ENCODE data around the gene CYTH1.

CYTH1 gene

GRCh38 chr17:78645421-78646295 is 136.4 kb downstream of the CYTH1 start:
- peak; percentile 74 for DNase-seq

GRCh38 chr17:78644931-78645351 is 137.1 kb downstream of the CYTH1 start:
- no peak for DNase-seq

- no peak for DNase-seq
Measured at GRCh38 chr17:78644224-78644623, 137.8 kb downstream of the CYTH1 start.

GRCh38 chr17:78643326-78643725 is 138.7 kb downstream of the CYTH1 start:
- no peak for DNase-seq

GRCh38 chr17:78642707-78643106 is 139.4 kb downstream of the CYTH1 start:
- no peak for DNase-seq

- no peak for DNase-seq
Measured at GRCh38 chr17:78641666-78642065, 140.4 kb downstream of the CYTH1 start.

- no peak for DNase-seq
Measured at GRCh38 chr17:78641243-78641642, 140.8 kb downstream of the CYTH1 start.

GRCh38 chr17:78640700-78641099 is 141.4 kb downstream of the CYTH1 start:
- DNase-seq: no peak

GRCh38 chr17:78637643-78638420 is 144.2 kb downstream of the CYTH1 start:
- DNase-seq: no peak

GRCh38 chr17:78637146-78637545 is 144.9 kb downstream of the CYTH1 start:
- DNase-seq: no peak

- no peak for DNase-seq
Measured at GRCh38 chr17:78634154-78634553, 147.9 kb downstream of the CYTH1 start.

GRCh38 chr17:78629436-78629995 is 152.6 kb downstream of the CYTH1 start:
- no peak for DNase-seq

- DNase-seq: no peak
Measured at GRCh38 chr17:78628547-78629435, 153.3 kb downstream of the CYTH1 start.

GRCh38 chr17:78624324-78625151 is 157.5 kb downstream of the CYTH1 start:
- DNase-seq: no peak

Data from CD4-positive, alpha-beta T cell treated with Interleukin-17A for 1 hour (primary cell).